8988T (cell line): ENCODE measurements around the gene LEFTY1.
"Not testable (repeated sequence)": the region's sequence is repeated elsewhere in the genome, so short reads cannot be mapped to it uniquely, and the experiment has no call there.

Source experiments
- DNase-seq: peaks from one replicate; pipeline ENCODE4 v3.0.0; 2011

LEFTY1 gene

DNA sequence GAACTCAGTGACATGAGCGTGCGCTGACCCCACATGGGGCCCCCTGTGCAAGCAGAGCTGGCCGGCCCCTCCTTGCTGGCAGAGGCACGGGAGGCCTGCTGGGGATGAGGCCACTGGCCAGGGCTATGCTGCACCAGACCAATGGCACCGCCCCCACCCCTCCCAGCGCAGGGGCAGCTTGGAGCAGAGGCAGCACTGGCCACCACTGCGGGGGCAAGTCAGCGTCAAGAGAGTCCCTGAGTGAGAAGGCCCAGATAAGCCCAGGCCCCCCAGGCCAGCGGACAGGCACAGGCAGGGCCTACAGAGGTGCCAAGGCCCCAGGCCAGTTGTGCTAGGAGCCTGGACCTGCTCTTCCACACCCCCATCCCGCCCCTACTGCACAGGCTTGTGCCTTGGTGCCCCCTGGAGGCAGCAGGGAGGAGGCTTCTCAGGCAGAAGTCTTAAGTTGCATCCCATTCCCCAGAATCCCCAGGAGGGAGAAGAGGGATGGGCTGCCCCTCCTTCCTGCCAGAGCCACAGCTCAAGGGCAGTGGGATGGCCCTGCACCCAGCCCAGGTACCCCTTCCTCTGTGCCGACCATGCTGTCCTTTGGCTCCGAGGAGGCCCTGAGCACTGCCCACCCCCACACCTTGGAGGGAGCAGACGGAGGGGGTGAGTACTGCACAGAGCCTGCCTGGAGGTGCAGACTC, 43.2 kb downstream of the LEFTY1 start:
- peak; percentile 66 for DNase-seq

DNA sequence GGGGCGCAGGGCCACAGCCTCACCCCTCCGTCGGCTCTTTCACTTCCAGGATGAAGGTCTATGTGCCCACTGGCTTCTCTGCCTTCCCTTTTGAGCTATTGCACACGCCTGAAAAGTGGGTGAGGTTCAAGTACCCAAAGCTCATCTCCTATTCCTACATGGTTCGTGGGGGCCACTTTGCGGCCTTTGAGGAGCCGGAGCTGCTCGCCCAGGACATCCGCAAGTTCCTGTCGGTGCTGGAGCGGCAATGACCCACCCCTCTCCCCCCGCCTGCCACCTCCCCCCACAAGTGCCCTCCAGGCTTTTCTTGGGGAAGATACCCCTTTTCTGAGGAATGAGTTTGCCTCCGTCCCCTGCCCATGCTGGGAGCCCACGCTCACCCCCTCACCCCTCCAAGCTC, 43.8 kb downstream of the LEFTY1 start:
- DNase-seq, result no peak

DNA sequence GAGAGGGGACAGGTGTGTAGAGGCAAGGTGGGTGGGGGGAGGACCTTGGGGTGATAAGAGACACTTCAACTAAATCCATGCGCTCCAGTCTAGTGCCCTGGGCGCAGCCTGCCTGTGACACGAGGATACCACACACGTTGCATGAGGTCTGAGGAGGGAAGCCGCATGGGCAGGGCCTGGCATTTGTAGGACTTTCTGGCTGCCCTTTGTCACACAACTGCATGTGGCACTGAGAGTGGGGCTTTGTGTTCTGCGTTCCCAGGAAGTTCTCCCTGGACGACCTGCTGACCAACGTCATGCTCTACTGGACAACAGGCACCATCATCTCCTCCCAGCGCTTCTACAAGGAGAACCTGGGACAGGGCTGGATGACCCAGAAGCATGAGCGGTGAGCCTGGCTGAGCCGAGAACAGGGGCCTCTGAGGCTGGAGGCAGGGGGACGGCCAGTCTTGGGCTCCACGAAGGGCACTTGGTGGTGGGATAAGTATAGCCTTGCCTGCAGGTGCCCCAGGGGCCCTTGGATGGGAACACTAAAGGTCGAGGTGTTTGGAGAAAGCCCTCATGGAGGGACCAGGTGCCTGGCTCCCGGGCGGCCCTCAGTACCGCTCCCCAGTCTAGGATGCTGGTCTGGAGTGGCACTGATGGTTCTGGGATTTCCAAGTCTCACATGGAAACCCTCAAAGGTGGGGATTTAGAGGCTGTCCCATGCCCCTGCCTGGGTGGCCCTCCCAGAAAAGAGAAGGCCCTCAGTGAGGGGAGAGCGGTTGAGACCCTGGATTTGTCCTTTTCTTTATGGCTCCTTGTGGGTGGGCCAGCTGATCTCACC, 44.5 kb downstream of the LEFTY1 start:
- DNase-seq, result no peak

DNA sequence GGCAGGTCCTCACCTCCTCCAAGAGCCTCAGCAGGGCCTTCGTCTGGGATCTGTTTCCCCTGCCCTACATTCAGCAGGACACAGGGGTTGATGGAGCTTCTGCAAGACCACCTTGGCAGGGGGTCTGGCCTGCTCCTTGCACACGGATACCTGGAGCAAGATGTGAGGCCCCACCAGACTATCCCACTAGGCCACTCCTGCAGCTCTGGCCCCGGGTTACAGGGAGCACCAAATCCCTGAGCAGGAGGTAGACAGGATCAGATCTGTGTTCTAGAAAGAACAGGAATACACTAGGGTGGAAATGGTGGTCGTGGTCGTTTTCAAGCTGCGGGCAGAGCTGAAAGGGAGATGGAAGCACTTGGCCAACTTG, 45.5 kb downstream of the LEFTY1 start:
- DNase-seq, result no peak

DNA sequence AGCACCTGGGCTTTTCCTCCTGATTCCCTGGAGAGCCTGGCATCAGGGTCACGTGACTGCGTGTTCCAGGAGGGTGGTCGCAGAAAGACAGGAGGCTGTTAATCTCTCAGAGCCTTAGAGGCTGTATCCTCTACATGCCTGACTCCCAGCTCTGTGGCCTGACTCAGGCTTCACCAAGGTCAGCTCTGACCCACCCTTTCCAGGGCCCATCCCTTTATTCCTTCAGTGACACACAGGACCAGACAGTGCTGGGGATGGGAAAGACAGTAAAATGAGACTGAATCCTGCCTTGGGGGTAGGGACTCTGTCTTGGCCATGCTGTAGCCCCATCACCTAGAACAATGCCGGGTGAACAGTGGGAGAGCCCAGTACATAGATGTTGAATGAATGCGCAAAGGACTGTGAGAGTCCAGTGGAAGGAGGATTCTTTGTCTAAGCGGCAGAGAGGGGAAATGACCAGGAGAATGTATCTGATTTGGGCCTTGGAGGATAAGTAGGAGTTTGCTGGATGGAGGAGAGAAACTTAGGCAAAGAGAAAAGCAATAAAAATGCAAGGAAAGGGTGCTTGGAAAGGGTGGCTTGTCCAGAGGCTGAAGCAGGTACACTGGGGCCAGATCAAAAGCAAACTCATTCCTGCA, 46.0 kb downstream of the LEFTY1 start:
- no peak for DNase-seq

DNA sequence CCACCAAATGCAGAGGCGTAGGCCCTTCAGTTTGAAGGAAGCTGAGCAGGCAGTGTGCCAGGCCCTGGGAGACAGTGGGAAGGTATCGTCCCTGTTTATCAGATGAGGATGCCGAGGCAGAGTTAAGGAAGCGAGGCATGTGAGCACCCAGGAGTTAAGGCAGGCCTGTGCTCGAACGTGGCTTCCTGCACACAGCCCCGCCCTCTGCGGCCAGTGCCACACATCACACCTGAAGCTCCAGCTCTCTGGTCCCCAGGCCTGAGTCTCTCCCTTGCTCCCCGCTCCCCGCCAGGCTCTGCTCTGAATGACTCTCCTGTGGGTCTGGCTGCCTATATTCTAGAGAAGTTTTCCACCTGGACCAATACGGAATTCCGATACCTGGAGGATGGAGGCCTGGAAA, 46.9 kb downstream of the LEFTY1 start:
- DNase-seq, result no peak

DNA sequence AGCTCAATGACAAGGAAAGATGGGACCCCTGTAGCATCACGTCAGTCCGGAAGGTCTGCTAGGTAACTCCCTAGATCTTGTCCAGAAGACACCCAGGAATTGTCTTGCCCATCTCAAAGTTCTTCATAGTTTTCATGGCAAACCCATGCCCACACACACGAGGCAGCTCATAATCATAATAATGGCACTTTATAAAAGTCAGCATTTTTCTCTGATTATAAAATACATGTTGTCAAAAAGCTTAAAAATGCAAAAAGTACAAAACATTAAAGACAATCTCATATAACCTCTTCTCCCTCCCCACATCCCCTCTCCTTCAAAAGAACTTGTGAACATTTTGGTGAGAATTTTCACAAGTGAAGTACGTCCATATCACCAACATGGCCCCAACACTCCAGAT, 48.2 kb downstream of the LEFTY1 start:
- DNase-seq, result no peak

DNA sequence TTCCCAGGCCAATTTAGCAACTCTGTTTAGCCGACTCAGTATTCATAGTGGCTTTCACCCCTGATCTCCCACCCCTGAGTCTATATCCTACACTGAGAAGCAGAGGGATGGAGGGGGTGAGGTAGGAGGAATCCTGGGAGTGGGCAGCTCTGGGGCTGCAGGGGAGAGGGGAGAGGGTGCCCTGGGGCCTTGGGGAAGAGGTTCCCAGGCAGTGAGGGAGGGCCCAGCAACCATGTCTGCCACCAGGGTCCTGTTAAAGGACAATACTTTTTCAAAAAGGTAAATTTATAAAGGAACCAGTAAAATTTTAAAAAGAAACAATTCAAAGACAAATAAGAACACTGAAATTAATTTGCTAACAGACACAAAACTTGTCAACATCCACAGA, 48.7 kb downstream of the LEFTY1 start:
- DNase-seq, result no peak

DNA sequence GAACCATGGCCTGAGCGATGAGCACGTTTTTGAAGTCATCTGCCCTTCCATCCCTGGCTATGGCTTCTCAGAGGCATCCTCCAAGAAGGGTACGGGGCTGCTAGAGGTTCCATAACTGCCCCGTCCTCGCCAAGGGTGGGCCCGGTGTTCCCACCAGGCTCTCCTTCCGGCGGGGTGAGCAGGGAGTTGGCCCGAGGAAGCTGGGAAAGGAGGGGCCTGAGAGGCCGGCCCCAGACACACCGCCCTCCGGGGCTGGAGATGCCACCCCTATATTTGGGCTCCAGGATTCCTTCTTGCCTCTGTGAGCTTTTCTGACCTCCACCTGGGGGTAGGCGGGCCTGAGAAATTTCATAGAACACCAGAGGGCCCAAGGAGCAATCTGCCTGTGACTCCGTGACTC, 50.2 kb downstream of the LEFTY1 start:
- DNase-seq, result no peak

DNA sequence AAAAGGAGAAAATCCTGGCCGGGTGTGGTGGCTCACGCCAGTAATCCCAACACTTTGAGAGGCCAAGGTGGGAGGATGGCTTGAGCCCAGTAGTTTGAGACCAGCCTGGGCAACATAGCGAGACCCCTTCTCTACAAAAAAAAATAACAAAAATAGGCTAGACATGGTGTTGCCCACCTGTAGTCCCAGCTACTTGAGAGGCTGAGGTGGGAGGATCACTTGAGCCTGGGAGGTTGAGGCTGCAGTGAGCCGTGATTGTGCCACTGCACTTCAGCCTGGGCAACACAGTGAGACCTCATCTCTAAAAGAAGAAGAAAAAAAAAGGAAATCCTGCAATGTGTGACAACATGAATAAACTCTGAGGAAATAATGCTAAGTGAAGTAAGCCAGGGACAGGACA, 52.6 kb downstream of the LEFTY1 start:
- DNase-seq, result not testable (repeated sequence)
